OCI-LY3 (cell line): ENCODE data around the gene TRIO.

Experiments
- EZH2phosphoT487 ChIP-seq: fragments of 200-600 bp; shearing (Covaris generic); IDR thresholded peaks from 2 replicates; pipeline ENCODE4 v1.6.1; 2018; ENCODE audit warnings: antibody characterized with exemption, mixed run types, low read depth
- TF ChIP-seq, protein P1 (sequence below): fragments of 200-600, 300-600 bp; sonication (generic); IDR thresholded peaks from 2 replicates; pipeline ENCODE4 v1.5.1; 2014; ENCODE audit warnings: antibody characterized with exemption, low read length, low read depth

DNA sequence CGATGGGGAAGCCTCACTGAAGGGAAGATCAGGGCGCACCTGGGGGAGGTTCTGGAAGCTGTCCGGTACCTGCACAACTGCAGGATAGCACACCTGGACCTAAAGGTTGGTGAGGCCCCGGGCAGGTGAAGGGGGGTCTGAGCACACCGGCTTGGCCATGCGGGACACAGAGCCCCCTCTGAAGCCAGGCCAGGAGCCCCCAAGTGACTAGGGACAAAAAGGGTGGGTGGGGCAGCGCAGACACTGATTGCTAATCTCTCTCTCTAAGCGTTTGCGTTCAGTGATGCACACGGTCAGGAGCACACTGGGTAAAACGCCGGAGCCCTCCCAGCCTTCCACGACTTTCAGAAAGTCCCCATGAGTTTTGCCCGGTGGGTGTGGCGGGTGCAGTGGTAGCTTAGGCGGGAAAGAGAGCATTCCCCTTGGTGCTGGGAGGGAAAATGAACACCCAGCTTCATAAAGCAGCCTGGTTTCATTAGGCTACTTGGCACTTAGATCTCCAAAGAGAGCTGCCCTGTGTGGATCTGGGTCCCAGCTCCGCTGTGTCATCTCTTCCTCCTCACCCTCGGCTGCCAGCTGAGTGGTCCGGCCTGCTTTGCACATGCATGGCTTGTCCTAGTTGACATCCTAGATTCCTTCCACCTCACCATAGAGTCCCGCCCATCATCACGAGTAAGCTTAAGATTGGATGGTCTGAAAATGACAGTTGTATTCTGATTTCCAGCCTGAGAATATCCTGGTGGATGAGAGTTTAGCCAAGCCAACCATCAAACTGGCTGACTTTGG is 364.2 kb downstream of the TRIO start:
- TF ChIP-seq, protein P1, sequence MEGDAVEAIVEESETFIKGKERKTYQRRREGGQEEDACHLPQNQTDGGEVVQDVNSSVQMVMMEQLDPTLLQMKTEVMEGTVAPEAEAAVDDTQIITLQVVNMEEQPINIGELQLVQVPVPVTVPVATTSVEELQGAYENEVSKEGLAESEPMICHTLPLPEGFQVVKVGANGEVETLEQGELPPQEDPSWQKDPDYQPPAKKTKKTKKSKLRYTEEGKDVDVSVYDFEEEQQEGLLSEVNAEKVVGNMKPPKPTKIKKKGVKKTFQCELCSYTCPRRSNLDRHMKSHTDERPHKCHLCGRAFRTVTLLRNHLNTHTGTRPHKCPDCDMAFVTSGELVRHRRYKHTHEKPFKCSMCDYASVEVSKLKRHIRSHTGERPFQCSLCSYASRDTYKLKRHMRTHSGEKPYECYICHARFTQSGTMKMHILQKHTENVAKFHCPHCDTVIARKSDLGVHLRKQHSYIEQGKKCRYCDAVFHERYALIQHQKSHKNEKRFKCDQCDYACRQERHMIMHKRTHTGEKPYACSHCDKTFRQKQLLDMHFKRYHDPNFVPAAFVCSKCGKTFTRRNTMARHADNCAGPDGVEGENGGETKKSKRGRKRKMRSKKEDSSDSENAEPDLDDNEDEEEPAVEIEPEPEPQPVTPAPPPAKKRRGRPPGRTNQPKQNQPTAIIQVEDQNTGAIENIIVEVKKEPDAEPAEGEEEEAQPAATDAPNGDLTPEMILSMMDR: no peak
- TF ChIP-seq EZH2phosphoT487: no peak
